Aorta (tissue), 5 donors: ENCODE results near the gene CENPV. TPM values are rescaled to one million over a fixed set of nuclear protein-coding genes. Genes with fewer than 3 reads are reported as not detected.
"Not testable (repeated sequence)": the region's sequence is repeated elsewhere in the genome, so short reads cannot be mapped to it uniquely, and the experiment has no call there.

Experiments
- ATAC-seq: fragments of 200-7000 bp; cut with Tn5 transposase; one replicate; pipeline ENCODE4 v1.9.1; 2022; ENCODE audit warnings: moderate library complexity; ENCODE audit not compliant: low FRiP score
- DNase-seq, 2 donors: peaks; one replicate each; pipeline ENCODE4 v3.0.0-alpha.2; 2020
- H3K27ac ChIP-seq, 2 donors: one replicate each; pipeline ENCODE4 v1.5.1; 2013; ENCODE audit warnings: low read length in 2 of 2, mild to moderate bottlenecking in 2 of 2, moderate library complexity in 2 of 2, control low read depth in 1 of 2, inconsistent platforms in 1 of 2, low read depth in 1 of 2
- H3K27me3 ChIP-seq, 2 donors: one replicate each; pipeline ENCODE4 v1.6.1; 2013; ENCODE audit warnings: control low read depth in 1 of 2, low read length in 1 of 2, mild to moderate bottlenecking in 1 of 2, moderate library complexity in 1 of 2; ENCODE audit not compliant: insufficient read depth in 2 of 2, control insufficient read depth in 1 of 2
- H3K36me3 ChIP-seq, 2 donors: one replicate each; pipeline ENCODE4 v1.6.1; 2013; ENCODE audit warnings: control low read depth in 1 of 2, low read length in 1 of 2, mild to moderate bottlenecking in 1 of 2; ENCODE audit not compliant: insufficient read depth in 2 of 2, control insufficient read depth in 1 of 2
- H3K4me1 ChIP-seq, 2 donors: one replicate each; pipeline ENCODE4 v1.6.1; 2013; ENCODE audit warnings: low read length in 2 of 2, control low read depth in 1 of 2, mild to moderate bottlenecking in 1 of 2, moderate library complexity in 1 of 2; ENCODE audit not compliant: insufficient read depth in 2 of 2, control insufficient read depth in 1 of 2
- H3K4me3 ChIP-seq, 2 donors: one replicate each; pipeline ENCODE4 v1.5.1; 2013; ENCODE audit warnings: low read length in 2 of 2, control low read depth in 1 of 2, mild to moderate bottlenecking in 1 of 2
- H3K9me3 ChIP-seq: one replicate; pipeline ENCODE4 v1.6.1; 2013; ENCODE audit warnings: mild to moderate bottlenecking, low read length; ENCODE audit not compliant: control insufficient read depth
- WGBS, 2 donors: extraction: QIAGEN DNeasy Blood & Tissue Kit; methylation state at CpG; one replicate each; pipeline ENCODE4 v1.1.7; 2013; 5-methylcytosine and 5-hydroxymethylcytosine counted together
- intact Hi-C, 2 donors: fragments of 100-400 bp; cut with DNase I; formaldehyde crosslinking; loops; one replicate each; pipeline versions ENCODE4 v1.14.2 to v1.15.0; 2022
- polyA plus RNA-seq, 2 donors: library from polyadenylated mRNA; stranded (reverse); fragments of 200-250 nt; gene quantifications; one replicate each; pipeline ENCODE4 v1.2.3, GENCODE V29; 2013
- total RNA-seq, 2 donors: library from RNA; stranded (reverse); fragmentation: NEBNext Ultra II Directional; extraction: Animal tissue kit (Norgen Biotek cat#: 25700); gene quantifications; one replicate each; pipeline ENCODE4 v1.2.1, GENCODE V29; 2021
- donor health status: healthy with polysubstance abuse.
- donor health status: Bipolar disorder and iron deficiency.
- donor health status: DM: no; HTN: no; CAD: no.
- donor health status: DM: no; HTN: no; CAD: no.
- donor health status: DM: yes; HTN: yes; CAD: no.

Gene CENPV
- total and polyA plus RNA-seq, 4 donors, result 9.5 to 33.8 (median 21.0) TPM

DNA sequence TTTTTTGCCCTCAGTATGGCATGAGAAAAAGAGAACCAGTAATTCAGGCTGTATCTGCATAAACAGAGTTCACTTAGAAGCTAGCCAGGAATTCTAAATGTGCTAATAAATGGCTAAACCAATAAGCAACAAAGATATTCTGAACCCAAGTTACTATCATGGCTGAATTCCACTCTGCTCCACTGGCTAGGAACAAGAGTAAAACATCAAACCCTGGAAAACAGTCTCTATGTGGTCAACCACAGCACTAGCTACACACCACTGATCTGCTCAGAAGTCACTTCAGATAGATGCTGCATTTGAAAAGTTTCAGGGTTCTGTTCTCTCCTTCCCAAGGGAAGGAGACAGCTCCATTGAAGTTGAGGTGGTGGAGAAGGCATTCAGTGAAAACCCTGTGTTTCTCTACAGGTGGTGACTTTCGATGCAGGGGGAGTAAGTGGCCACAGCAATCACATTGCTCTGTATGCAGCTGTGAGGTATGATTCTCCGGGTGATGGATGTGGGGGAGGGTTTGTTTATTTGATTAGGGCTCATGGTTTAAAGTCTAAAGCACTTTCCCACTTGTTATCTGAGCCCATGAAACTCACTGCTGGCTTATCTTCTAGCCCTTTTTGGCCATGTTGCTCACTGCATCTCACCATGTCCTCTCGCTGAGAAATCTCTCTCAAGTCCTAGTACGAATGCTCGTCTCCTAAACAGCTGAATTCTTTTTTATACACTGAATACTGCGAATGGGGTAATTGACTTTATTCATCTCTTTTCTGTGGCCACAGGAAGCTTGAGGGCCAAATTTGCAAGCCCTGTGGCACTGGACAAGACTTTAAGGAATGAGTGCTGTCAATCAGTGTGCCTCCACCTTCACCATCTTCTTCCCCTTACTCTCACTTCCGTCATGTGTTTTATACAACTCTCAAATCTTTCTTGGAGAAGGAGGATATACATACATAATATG is 39.9 kb downstream of the CENPV start:
- ATAC-seq, result no peak
- Histone ChIP-seq H3K4me3 (no peak overlapping the region), H3K36me3 (no peaks in the 10 kb centered on the region), H3K9me3 (no peaks in the 10 kb centered on the region), H3K27me3 (no peaks in the 10 kb centered on the region), H3K4me1 (no peaks in the 10 kb centered on the region), H3K27ac (no peak overlapping the region)
- intact Hi-C loops, result no loop called here
- 85 to 87% methylated on average over 7 of the region's 7 CpGs for WGBS, 2 donors
- DNase-seq, result no peak

DNA sequence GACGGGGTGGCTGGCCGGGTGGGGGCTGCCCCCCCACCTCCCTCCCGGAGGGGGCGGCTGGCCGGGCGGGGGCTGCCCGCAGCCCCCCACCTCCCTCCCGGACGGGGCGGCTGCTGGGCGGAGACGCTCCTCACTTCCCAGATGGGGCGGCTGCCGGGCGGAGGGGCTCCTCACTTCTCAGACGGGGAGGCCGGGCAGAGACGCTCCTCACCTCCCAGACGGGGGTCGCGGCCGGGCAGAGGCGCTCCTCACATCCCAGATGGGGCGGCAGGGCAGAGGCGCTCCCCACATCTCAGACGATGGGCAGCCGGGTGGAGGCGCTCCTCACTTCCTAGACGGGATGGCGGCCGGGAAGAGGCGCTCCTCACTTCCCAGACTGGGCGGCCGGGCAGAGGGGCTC is 41.2 kb downstream of the CENPV start:
- intact Hi-C loops, result not testable (repeated sequence)

GRCh38 chr17:16306211-16306610 is 47.1 kb downstream of the CENPV start:
- ATAC-seq (no peak), DNase-seq (no peak)
- H3K4me1 ChIP-seq, result no peaks in the 10 kb centered on the region
- H3K36me3 ChIP-seq, result no peaks in the 10 kb centered on the region
- no peaks in the 10 kb centered on the region for H3K9me3 ChIP-seq
- intact Hi-C loops, result no loop called here
- H3K27me3 ChIP-seq, result no peaks in the 10 kb centered on the region
- 90 to 99% methylated on average over 8 of the region's 8 CpGs for WGBS, 2 donors
- no peak overlapping the region for H3K4me3 ChIP-seq
- no peak overlapping the region for H3K27ac ChIP-seq

More for the DNA sequence above, 41.2 kb downstream of the CENPV start:
- not testable (repeated sequence) for H3K36me3 ChIP-seq, H3K4me3 ChIP-seq, ATAC-seq, H3K27ac ChIP-seq, H3K27me3 ChIP-seq, H3K4me1 ChIP-seq, H3K9me3 ChIP-seq, DNase-seq
- WGBS, 2 donors, result 95 to 97% methylated on average over 27 to 34 of the region's 34 CpGs

GRCh38 chr17:16304830-16305229 is 48.4 kb downstream of the CENPV start:
- H3K27ac ChIP-seq, result no peak overlapping the region
- no peaks in the 10 kb centered on the region for H3K27me3 ChIP-seq
- H3K4me1 ChIP-seq, result no peaks in the 10 kb centered on the region
- H3K36me3 ChIP-seq, result no peaks in the 10 kb centered on the region
- H3K4me3 ChIP-seq, result no peak overlapping the region
- intact Hi-C loops, result no loop called here
- WGBS, 2 donors, result 77 to 81% methylated on average over 3 of the region's 3 CpGs
- DNase-seq (no peak), ATAC-seq (no peak)
- no peaks in the 10 kb centered on the region for H3K9me3 ChIP-seq

DNA sequence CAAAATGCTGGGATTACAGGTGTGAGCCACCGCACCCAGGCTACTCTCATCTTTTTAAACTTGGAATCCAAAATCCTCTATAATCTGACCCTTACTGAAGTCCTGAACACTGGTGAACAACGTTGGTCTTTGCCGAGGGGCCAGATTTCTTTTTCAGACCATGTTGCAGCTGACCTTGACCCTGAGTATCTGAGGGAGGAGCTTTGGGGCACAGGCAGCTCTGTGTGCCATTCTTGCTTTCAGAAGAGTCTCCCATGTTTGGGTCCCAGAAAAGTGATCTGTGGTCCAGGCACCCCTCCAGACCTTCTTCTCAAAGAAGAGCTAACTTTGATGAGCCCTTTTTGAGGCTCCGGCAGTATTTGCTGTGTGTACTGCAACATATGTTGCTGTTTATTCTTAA is 50.4 kb downstream of the CENPV start:
- H3K27ac ChIP-seq, result no peak overlapping the region
- ATAC-seq (no peak), DNase-seq (no peak)
- WGBS, 2 donors, result 88 to 90% methylated on average over 4 of the region's 4 CpGs
- intact Hi-C loops, result no loop called here
- no peaks in the 10 kb centered on the region for H3K27me3 ChIP-seq
- H3K9me3 ChIP-seq, result no peaks in the 10 kb centered on the region
- H3K4me1 ChIP-seq, result no peaks in the 10 kb centered on the region
- H3K4me3 ChIP-seq, result no peak overlapping the region
- no peaks in the 10 kb centered on the region for H3K36me3 ChIP-seq

DNA sequence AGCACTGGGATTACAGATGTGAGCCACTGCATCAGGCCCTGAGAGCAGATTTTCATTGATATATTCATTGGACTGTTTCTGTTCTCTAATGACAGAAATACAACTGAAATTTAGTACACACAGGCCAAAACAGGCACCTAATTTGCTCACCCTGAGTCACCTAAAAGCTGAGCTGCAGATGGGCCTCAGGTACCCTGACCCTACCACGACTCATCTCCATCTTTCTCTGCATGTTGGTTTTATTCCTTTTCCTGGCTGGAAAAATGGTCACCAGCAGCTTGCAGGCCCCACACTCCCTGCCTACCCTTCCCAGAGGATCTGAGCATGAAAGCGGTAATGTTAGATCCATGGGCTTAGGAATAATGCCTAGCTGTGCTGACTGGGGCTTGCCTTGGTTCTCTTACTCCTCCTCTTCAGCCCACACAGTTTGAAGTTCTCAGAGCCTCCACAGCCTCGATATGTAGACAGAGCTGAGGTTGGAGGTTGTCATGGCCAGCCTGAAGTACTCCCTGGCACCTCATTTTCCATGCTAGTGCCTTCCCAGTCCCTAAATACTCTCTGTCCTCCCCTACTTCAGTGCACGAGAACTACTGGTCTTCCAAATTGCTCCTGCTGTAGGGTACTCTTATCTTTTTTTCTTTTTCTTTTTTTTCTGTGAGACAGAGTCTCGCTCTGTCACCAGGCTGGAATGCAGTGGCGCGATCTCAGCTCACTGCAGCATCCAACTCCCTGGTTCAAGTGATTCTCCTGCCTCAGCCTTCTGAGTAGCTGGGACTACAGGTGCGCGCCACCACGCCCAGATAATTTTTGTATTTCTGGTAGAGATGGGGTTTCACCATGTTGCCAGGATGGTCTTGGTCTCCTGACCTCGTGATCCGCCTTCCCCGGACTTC is 51.1 kb downstream of the CENPV start:
- Histone ChIP-seq H3K36me3 (no peaks in the 10 kb centered on the region), H3K27me3 (no peaks in the 10 kb centered on the region), H3K9me3 (no peaks in the 10 kb centered on the region), H3K4me3 (no peak overlapping the region), H3K4me1 (no peaks in the 10 kb centered on the region), H3K27ac (no peak overlapping the region)
- DNase-seq, result no peak
- WGBS, 2 donors, result 90 to 94% methylated on average over 13 of the region's 13 CpGs
- ATAC-seq, result no peak
- intact Hi-C loops, result no loop called here

DNA sequence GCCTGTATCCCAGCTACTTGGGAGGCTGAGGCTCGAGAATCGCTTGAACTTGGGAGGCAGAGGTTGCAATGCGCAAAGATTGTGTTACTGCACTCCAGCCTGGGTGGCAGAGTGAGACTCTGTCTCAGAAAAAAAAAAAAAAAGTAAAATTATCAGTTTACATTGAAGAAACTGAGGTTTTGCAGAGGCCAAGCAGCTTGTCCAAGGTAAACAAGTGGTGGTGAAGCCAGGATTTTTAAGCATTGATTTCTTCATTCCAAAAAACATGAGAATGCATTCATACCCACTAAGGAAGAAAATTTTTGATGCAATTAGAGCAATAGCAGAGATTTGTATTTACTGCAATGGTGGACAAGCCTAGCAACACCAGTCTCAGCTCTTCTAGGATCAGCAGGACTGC is 52.7 kb downstream of the CENPV start:
- DNase-seq (no peak), ATAC-seq (no peak)
- no peak overlapping the region for H3K4me3 ChIP-seq
- H3K4me1 ChIP-seq, result no peaks in the 10 kb centered on the region
- H3K9me3 ChIP-seq, result no peaks in the 10 kb centered on the region
- no peaks in the 10 kb centered on the region for H3K36me3 ChIP-seq
- no peaks in the 10 kb centered on the region for H3K27me3 ChIP-seq
- intact Hi-C loops, result no loop called here
- H3K27ac ChIP-seq, result no peak overlapping the region
- 81 to 82% methylated on average over 3 of the region's 3 CpGs for WGBS, 2 donors

DNA sequence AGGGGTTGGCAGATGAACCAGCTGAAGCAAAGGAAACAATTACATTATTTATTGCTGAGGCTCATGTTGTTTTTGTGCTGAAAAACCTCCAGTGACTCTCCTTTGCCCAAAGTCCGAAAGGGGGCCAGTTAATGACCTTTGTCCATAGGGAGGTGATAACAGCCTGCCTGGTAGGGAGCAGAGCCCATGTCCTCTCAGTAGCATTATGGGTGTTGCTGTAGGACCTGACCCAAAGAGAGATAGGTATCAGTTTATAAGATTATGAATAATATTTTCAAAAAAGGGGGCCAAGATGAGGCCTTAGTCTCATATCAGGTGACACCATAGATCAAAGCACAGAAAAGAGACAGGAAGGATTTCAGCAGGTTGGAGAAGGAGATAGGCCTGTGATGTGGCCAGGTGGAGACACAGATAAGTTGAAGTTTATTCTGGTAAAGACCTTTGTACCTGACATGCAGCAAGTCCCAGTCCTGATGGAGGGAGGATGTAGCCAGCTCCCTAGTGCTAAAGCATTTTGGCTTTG is 55.1 kb downstream of the CENPV start:
- intact Hi-C loops, result no loop called here
- Histone ChIP-seq H3K27me3 (no peaks in the 10 kb centered on the region), H3K4me3 (no peak overlapping the region), H3K27ac (no peak overlapping the region), H3K4me1 (no peaks in the 10 kb centered on the region), H3K36me3 (no peaks in the 10 kb centered on the region), H3K9me3 (no peaks in the 10 kb centered on the region)
- ATAC-seq (no peak), DNase-seq (no peak)
- 70 to 86% methylated on average over 1 of the region's 1 CpG for WGBS, 2 donors
